HG03565 (cell line): ENCODE data around the gene KIAA1549.
"Not testable (repeated sequence)": the region's sequence is repeated elsewhere in the genome, so short reads cannot be mapped to it uniquely, and the experiment has no call there.

Experiments used
- ATAC-seq: cut with Tn5 transposase; IDR thresholded peaks from one replicate; pipeline ENCODE4 v1.9.1; 2021; ENCODE audit warnings: mild to moderate bottlenecking, moderate library complexity; ENCODE audit not compliant: unreplicated experiment

KIAA1549 gene

GRCh38 chr7:138821912-138822311 is 159.3 kb downstream of the KIAA1549 start:
- ATAC-seq, result no peak

- ATAC-seq, result no peak
Measured at GRCh38 chr7:138819625-138820024, 161.6 kb downstream of the KIAA1549 start.

GRCh38 chr7:138816650-138817049 is 164.5 kb downstream of the KIAA1549 start:
- no peak for ATAC-seq

GRCh38 chr7:138814816-138815332 is 166.3 kb downstream of the KIAA1549 start:
- no peak for ATAC-seq

- no peak for ATAC-seq
Measured at GRCh38 chr7:138813945-138814344, 167.2 kb downstream of the KIAA1549 start.

GRCh38 chr7:138811327-138811726 is 169.9 kb downstream of the KIAA1549 start:
- ATAC-seq, result not testable (repeated sequence)

- ATAC-seq, result no peak
Measured at GRCh38 chr7:138809346-138809745, 171.8 kb downstream of the KIAA1549 start.

GRCh38 chr7:138804618-138805017 is 176.6 kb downstream of the KIAA1549 start:
- ATAC-seq, result no peak

- no peak for ATAC-seq
Measured at GRCh38 chr7:138802706-138803105, 178.5 kb downstream of the KIAA1549 start.

GRCh38 chr7:138801256-138801655 is 179.9 kb downstream of the KIAA1549 start:
- ATAC-seq, result no peak

- ATAC-seq, result no peak
Measured at GRCh38 chr7:138799336-138800000, 181.7 kb downstream of the KIAA1549 start.

GRCh38 chr7:138798836-138799235 is 182.4 kb downstream of the KIAA1549 start:
- ATAC-seq, result no peak

- no peak for ATAC-seq
Measured at GRCh38 chr7:138797715-138798320, 183.4 kb downstream of the KIAA1549 start, which contains the start of the genes ATP6V0A4 and TMEM213. Gene ATP6V0A4 (minus strand): TSS chr7:138798196. CDS start chr7:138771247, 26,949 bp downstream. Gene TMEM213 (plus strand): TSS chr7:138797994. CDS start chr7:138798105, 111 bp downstream.

GRCh38 chr7:138797046-138797445 is 184.1 kb downstream of the KIAA1549 start:
- not testable (repeated sequence) for ATAC-seq

GRCh38 chr7:138796038-138796615 is 185.1 kb downstream of the KIAA1549 start:
- ATAC-seq, result no peak

GRCh38 chr7:138785587-138786437 is 195.4 kb downstream of the KIAA1549 start:
- no peak for ATAC-seq

GRCh38 chr7:138784692-138785091 is 196.5 kb downstream of the KIAA1549 start:
- no peak for ATAC-seq
